ENCODE results near the gene GUCY1B1. TPM values are rescaled to one million over a fixed set of nuclear protein-coding genes. Genes with fewer than 3 reads are reported as not detected.

GUCY1B1 gene
- total RNA-seq, 2 donors from 2014 or later, result 21.1 to 26.8 TPM

- no peak for DNase-seq (ENCODE audit: low spot score)
- intact Hi-C loops (cut with DNase I), result loop anchor here in 1 of 2 donors (5.0 kb wide), 1 partner anchor 1645 kb away; no protein-coding TSS in a partner anchor
Observed at GRCh38 chr4:155837203-155837796, 78.5 kb downstream of the GUCY1B1 start.

GRCh38 chr4:155842080-155842479 lies 83.3 kb downstream of the GUCY1B1 start:
- intact Hi-C loops (cut with DNase I), result no loop called here

DNA sequence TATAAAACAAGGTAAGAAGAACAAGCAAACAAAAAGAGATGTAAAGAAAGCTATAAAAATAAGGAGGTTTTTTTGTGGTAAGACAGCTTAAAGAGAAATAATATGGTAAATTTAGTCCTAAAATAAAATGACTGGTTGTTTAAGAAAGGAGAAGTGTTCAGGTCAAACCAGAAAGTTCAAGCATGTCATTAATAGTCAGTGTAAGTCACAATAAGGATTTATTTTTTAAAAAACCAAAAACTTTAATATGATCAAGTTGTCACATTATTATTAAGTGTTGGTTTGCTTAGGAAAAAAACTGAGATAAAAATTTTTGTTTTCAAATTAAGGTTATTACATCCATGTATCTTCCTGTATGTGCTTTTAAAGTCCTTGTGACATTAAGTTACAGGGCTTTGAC lies 88.1 kb downstream of the GUCY1B1 start:
- intact Hi-C loops (cut with DNase I), result no loop called here
- no peak for DNase-seq (ENCODE audit: low spot score)

More at GRCh38 chr4:155842080-155842479, 83.3 kb downstream of the GUCY1B1 start:
- no peak for DNase-seq (ENCODE audit: low spot score)

DNA sequence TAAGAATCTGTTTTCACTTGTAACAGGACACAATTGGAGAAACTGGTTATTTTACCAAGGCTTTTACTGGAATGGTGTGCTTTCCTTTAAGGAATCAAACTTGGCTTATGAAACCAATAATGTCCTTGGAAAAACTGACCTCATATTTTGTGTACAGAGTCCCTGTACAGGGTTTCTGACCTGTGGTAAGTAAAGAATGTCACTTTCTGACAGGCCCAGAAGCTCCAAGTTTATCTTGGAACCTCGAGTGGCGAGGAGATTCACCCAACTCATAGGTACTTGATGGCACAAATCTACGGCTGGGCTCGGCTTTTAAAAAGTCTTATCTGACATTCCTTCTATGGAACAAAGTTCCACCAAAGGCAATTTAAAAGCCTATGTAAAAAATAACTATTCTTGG lies 90.2 kb downstream of the GUCY1B1 start:
- intact Hi-C loops (cut with DNase I), result no loop called here
- no peak for DNase-seq (ENCODE audit: low spot score)

- DNase-seq (ENCODE audit: low spot score), result no peak
- intact Hi-C loops (cut with DNase I), result loop anchor here in 1 of 2 donors (10.0 kb wide), 1 partner anchor 1862 kb away; no protein-coding TSS in a partner anchor
Observed at GRCh38 chr4:155853189-155853588, 94.4 kb downstream of the GUCY1B1 start.

GRCh38 chr4:155854582-155855226 lies 95.9 kb downstream of the GUCY1B1 start:
- no peak for DNase-seq (ENCODE audit: low spot score)
- intact Hi-C loops (cut with DNase I), result loop anchor here in 1 of 2 donors (10.0 kb wide), 1 partner anchor 1860 kb away; no protein-coding TSS in a partner anchor

GRCh38 chr4:155855897-155856296 lies 97.1 kb downstream of the GUCY1B1 start:
- intact Hi-C loops (cut with DNase I), result loop anchor here in 1 of 2 donors (10.0 kb wide), 1 partner anchor 1859 kb away; no protein-coding TSS in a partner anchor

More at GRCh38 chr4:155855897-155856296, 97.1 kb downstream of the GUCY1B1 start:
- no peak for DNase-seq (ENCODE audit: low spot score)

Other genes with a start within 250 kb of the GUCY1B1 start
- 100 to 1,000 TPM in 1 of 2 donors, 10 to 100 TPM in 1; 88.1 to 108 TPM for gene GUCY1A1, start 92.2 kb upstream of the GUCY1B1 start, total RNA-seq
- gene ASIC5, start 107.3 kb downstream of the GUCY1B1 start, total RNA-seq, result not detected
- gene TDO2, start 144.7 kb downstream of the GUCY1B1 start, total RNA-seq, result under 1 TPM in 1 of 2 donors, not detected in 1; 0.37 TPM
- 10 to 100 TPM; 15.0 to 23.8 TPM for gene CTSO, start 194.8 kb downstream of the GUCY1B1 start, total RNA-seq

Measured in posterior vena cava (tissue), 2 donors.